Nucleus accumbens (tissue), 56 donors: ENCODE measurements around the gene NBEA.
"Not testable (repeated sequence)": the region's sequence is repeated elsewhere in the genome, so short reads cannot be mapped to it uniquely, and the experiment has no call there.

Experiments used
- DNase-seq, 56 donors: peaks; one replicate each; lab custom pipeline; 2025; lab: John Stamatoyannopoulos, UW

NBEA gene

DNA sequence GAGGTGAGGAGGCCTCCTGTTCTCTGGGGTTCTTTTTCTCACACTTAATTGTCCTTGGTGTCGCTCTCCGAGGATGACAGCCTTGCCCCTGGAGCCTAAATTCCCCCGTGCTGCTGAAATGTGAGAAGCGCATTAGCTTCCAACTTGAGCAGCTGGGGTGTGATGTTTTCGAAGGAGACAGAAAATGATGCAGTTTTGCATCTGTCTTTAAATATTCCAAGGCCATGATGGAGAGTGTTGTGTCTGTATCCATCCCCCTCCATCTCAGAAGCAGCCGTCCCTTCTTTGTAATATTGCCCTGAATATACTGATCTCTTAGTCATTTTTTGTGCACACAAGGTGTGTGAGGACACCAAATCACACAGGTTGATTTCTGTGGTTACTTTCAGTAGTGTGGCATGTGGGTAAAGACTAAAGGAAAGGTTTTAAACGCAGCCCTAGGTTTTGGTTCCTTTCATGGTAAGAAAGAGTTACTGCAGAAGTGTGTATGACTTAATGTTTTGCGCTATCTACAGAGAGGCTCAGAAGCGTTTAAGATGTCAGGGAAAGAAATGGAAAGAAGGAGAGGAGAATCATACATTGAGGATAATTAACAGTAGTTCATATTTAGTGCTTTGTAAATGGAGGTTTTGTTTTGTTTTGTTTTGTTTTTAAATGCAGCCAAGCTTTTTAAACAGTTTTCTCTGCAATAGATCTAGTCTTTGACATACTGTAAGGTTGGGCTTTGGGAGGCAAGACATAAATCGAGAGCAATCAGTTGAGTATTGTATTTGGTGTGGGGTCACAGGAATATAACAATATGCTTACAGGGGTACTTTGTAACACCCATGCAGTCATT is 1.6 kb downstream of the NBEA start:
- DNase-seq, result peak in 10 of 56 donors; percentile 0 to 48 (median 24)

DNA sequence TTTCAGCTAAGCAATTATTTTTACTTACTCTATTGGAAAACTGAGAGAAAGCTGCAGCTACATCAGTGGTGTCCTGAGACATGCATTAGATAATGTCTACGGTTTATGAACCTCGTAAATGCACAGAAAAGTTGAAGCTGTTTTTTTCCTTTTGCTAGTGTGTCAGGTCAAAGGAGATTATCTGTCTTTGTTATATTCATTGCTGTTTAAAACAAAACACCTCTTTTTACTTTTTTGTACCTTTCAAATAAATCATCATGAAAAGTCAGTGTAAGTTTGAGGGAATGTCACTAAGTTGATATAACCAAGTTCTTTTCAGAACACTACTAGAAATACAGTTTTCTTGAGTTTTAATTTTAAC is 2.2 kb downstream of the NBEA start:
- no peak for DNase-seq

DNA sequence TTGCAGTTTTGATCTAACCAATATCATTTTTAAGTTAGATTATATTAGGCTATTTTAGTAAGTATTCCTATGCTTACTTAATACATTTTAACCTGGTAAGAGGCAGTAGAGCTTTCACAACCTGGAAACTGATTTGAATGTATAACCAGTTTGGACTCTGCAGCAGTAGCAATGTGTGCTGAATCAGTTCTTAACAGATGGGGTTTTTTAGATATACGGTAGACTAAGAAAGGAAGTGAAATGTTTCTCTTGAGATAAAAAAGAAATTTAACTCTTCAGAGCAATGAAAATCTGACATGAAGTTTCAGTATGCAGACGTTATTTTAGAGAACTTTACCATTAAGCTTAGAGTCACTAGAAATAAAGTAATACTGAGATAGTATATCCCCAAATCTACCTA is 2.7 kb downstream of the NBEA start:
- DNase-seq, result no peak

DNA sequence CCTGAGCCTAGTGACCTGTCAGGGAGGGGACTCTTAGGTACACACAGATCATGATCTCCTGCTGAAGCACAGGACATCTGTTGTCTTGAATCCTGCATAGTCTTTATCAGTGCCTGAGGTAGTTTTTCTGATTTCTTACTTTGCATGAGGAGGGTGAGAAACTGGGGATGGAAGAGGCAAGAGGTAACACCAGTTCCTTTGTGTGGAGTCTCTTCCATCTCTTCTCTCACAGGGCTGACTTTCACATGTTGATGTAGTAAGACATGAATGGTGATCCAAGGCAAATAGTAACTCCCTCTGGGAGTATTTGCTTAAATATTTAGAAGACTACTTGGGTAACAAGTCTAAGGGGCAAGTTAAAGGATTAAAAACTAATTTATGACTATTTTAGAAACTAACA is 9.5 kb downstream of the NBEA start:
- DNase-seq, result no peak

DNA sequence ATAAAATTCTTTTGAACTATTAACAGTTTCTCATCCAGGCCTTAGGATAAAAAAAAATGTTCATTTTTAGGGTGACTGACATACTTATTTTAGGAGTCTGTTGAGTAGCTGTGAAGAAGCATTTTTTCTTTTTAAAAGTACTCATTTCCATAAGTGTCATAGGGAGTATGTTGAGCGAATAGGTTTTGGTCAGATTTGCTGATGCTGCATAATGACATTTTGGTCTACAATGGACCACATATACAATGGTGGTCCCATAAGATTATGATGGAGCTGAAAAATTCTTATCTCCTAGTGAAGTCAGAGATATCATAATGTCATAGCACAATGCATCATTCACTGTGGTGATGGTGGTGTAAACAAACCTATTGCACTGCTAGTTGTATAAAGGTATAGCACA is 17.4 kb downstream of the NBEA start:
- DNase-seq, result no peak

DNA sequence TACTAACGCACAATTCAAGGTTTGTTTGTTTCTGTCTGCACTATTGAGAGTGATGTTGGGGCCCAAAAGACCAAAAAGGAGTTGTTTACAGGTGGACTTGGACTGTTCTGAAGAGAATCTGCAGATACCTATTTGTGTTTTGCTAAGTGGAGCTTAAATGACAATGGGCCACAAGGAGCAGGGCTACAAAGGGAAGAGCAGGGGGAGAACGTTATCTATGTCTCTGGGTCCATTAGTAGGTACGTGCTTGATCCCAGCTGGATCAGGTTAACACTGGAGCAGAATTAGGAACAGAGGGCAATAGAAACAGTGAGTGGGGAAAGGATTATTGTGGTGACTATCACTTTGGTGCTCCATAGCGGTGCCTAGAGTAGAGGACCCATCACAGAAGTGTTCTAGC is 22.5 kb downstream of the NBEA start:
- DNase-seq, result no peak

DNA sequence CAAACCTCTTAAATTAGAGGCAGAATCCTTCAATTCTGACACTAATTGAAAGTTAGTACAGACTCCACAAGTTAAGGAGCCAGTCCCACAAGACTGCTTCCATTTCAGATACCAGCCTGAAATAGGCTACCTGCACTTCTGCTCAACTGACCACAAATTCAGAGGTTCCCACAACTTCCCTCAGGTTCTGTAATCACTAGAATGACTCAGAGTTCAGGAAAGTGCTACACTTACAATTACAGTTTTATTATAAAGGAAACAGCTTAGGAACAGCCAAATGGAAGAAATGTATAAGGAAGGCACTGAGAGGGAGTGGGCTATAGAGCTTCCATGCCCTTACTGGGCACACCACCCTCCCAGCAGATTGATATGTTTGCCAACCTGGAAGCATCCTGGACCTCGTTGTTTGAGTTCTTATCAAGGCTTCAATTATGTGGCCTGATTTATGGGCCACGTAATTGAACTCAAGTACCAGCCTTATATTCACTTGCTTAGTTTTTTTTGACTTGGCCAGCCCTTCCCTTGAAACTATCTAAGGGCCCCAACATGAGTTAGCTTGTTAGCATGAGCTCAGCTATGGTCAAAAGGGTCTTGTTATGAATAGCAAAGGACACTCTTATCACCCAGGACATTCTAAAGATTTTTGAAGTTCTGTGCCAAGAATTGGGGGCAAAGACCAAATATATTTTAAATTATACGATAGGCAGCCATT is 25.9 kb downstream of the NBEA start:
- DNase-seq, result no peak

DNA sequence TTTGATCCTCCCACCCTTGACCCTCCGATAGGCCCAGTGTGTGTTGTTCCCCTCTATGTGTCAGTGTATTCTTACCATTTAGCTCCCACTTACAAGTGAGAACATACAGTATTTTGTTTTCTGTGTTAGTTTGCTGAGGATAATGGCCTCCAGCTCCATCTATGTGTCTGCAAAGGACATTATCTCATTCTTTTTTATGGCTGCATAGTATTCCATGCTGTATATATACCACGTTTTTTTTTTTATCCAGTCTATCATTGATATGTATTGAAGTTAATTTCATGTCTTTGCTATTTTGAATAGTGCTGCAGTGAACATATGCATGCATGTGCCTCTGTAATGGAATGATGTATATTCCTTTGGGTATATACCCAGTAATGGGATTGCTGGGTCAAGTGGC is 27.5 kb downstream of the NBEA start:
- DNase-seq, result not testable (repeated sequence)

DNA sequence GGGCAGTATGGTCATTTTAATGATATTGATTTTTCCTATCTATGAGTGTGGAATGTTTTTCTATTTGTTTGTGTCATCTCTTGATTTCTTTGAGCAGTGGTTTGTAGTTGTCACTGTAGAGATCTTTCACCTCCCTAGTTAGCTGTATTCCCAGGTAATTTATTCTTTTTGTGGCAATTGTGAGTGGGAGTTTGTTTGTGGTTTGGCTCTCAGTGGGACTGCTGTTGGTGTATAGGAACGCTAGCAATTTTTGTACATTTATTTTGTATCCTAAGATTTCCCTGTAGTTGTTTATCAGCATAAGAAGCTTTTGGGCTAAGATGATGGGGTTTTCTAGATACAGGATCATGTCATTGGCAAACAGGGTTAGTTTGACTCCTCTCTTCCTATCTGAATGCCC is 28.9 kb downstream of the NBEA start:
- DNase-seq, result no peak

DNA sequence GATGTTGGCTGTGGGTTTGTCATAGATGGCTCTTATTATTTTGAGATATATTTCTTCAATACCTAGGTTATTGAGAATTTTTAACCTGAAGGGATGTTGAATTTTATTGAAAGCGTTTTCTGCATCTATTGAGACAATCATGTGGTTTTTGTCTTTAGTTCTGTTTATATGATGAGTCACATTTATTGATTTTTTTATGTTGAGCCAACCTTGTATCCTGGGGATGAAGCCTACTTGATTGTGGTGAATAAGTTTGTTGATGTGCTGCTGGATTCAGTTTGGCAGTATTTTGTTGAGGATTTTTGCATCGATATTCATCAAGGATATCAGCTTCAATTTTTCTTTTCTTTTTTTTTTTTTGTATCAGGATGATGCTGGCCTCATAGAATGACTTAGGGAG is 29.4 kb downstream of the NBEA start:
- DNase-seq, result no peak

DNA sequence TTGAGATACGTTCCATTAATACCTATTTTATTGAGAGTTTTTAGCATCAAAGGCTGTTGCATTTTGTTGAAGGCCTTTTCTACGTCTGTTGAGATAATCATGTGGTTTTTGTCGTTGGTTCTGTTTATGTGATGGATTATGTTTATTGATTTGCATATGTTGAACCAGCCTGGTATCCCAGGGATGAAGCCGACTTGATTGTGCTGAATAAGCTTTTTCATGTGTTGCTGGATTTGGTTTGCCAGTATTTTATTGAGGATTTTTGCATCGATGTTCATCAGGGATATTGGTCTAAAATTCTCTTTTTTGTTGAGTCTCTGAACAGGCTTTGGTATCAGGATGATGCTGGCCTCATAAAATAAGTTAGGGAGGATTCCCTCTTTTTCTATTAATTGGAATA is 43.1 kb downstream of the NBEA start:
- DNase-seq, result not testable (repeated sequence)

DNA sequence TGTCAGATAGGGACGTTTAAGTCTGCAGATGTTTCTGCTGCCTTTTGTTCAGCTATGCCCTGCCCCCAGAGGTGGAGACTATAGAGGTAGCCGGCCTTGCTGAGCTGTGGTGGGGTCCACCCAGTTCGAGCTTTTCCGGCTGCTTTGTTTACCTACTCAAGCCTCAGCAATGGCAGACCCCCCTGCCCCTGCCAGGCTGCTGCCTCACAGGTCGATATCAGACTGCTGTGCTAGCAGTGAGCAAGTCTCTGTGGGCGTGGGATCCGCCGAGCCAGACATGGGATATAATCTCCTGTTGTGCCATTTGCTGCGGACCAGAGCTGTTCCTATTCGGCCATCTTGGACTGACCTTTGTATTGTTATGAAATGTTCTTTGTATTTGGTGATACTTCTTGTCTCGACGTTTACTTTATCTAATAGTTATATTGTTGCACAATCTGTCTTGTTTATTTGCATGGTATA is 46.3 kb downstream of the NBEA start:
- no peak for DNase-seq

DNA sequence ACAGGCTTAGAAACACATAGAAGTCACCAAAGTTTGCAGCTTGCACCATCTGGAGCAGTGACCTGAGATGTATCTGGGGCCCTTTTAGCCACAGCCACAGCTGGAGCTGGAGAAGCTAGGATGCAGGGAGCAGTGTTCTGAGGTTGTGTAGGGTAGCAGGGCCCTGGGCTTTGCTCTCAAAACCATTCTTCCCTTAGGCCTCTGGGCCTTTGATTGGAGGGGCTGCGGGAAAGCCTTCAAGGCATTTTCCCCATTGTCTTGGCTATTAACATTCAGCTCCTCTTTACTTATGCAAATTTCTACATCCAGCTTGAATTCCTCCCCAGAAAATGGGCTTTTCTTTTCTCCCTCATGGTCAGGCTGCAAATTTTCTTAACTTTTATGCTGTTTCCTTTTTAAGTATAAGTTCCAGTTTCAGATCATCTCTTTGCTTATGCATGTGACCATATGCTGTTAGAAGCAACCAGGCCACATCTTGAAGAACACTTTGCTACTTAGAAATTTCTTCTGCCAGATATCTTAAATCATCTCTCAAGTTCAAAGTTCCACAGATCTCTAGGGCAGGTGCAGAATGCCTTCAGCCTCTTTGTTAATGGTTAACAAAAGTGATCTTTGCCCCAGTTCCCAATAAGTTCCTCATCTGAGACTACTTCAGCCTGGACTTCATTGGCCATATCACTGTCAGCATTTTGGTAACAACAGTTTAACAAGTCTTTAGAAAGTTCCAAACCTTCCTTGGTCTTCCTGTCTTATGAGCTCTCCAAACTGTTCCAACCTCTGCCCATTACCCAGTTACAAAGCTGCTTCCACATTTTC is 48.5 kb downstream of the NBEA start:
- no peak for DNase-seq

DNA sequence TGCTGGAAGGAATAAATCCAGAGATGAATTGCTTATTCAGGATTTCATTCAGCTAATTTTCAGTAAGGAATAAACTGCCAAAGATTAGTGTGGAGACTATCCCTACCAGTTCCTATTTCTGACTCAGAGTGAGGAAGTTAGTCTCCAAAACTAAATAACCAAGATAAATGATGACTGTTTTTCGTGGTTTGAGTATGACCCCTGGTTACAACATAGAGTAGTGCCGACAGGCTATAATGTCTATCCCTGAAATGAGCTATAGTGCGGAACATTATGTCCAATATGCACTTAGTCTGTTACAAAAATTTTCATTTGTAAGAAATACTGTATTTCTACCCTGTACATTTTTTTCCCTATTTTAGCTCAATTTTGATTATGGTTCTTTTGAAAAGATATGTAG is 51.4 kb downstream of the NBEA start:
- no peak for DNase-seq

DNA sequence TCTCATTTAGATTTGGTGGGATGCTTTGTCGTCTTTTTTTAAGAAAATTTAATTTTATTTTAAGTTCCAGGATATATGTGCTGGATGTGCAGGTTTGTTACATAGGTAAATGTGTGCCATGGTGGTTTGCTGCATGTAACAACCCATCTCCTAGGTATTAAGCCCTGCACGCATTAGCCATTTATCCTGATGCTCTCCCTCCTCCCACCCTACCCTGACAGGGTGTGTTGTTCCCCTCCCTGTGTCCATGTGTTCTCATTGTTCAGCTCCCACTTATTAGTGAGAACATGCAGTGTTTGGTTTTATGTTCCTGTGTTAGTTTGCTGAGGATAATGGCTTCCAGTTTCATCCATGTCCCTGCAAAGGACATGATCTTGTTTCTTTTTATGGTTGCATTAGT is 61.7 kb downstream of the NBEA start:
- DNase-seq, result not testable (repeated sequence)

DNA sequence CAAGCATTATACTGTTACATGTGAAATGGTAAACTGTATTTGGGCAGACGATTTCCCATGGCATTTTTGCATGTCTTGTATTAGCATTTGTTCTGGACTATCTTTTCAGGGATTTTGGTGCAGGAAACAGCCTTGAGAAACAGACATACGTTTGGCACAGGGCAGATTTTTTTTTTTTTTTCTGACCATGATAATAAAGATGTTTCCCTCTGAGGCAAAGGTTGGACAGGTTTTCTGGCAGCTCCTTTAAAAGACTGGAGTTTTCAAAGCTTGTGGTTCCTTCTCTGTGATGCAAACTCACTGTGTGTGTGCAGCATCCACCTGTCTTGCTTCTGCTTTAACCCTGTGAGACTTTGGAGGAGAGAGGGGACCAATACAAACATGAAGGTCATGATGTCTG is 63.0 kb downstream of the NBEA start:
- no peak for DNase-seq

DNA sequence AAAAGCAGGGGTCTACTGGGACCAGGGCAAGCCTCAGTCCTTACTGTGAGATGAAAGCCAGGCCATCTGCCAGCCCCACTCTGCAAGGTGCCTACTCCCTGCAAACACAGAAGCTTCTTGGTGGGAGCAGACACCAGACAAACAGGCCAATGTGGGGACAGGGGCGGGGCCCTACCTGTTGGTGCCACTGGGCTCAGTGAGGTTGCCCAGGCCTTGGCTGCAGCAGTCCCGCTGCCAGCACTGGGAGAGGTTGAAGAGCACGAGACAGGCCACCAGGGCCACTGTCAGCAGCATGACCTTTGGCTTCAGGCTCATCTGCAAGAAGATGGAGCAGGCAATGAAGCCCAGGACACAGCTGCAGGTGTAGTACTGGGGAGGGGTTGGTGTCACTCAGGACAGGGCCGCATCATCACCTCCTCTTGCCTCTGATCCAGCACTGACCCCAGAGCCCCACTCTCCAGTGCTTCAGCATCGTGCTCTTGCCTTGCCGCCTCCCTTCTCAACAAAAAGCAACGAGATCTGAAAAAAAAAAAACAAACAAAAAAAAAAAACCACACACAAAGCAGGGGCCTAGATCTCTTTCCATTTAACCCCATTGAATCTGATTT is 72.6 kb downstream of the NBEA start:
- DNase-seq, result no peak

DNA sequence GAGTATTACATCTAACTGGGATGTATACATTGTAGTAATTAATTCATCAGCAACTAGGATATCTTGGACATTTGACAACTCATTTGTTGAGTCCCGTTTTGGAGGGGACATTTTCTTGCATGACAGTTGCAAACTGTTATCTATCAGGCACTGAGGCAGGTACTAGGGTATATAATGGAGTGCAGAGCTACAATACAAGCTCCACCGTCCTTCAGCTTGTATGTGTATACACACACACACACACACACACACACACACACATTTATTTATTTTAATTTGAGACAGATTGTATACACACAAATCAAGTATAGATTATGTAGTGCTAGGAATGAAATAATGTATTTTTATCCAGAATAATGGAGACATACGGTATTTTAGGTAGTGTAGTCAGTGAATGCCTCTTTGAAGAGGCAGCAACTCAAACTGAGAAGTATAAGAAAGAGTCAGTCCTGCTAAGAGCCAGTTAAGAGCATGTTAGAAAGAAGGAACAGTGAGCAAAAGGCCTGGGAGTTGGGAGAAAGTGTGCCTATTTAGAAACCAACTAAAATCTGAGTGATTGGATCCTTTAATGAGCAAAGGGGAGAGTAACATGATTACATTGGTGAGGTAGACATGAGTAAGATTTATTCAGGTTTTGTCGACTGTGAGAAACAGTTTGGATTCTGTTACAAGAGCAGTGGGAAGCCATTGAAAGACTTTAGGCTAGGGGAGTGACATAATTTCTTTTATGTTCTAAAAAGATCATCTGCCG is 74.5 kb downstream of the NBEA start:
- DNase-seq, result no peak

DNA sequence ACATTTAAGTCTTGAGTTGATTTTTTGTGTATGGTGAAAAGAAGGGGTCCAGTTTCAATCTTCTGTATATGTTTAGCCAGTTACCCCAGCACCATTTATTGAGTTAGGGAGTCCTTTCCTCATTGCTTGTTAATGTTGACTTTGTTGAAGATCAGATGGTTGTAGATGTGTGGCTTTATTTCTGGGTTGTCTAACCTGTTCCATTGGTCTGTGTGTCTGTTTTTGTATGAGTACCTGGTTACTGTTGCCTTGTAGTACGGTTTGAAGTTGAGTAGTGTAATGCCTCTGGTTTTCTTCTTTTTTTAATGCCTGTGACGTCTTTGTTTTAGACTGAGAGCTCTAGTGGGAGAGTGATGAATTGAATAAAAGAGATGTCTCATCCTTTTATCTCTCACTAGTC is 83.2 kb downstream of the NBEA start:
- DNase-seq, result no peak

DNA sequence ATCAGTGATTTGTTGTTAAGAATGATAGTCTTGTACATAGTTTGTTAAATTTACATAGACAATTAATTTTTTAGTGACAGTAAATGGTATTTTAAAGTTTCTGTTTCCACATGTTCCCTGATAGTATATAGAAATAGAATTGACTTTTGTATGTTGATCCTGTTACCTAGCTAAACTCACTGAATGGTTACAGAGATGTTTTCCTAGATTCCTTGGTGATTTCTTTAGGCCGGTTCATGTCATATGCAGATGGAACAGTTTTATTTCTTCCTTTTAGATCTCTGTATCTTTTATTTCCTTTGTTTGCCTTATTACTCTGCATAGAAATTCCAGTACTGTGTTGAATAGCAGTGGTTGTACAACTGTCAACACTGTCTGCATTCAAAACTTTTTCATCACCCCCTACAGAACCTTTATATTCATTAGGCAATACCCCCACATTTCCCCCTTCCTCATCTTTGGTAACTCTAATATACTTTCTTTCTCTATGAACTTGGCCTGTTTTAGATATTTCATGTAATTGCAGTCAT is 86.3 kb downstream of the NBEA start:
- no peak for DNase-seq
